Measurements from ENCODE around the gene ADD1.

DNA sequence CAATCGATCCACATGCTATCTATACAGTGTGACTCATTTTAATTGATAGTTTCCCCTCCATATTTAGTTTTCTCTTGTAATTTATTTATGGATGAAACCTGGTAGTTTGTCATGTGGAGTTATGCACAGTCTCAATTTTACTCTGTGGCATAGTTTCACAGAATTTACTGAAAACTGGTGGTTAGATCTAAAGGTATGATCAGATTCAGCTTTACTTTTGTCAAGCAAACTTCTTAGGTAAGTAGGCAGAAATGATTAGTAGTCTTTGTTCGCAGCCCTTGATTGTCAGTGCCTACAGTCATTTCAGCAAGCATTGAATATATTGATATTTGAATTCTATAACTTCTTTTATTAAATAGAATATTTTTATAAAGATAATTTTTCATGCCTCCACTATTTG, 2.5 kb downstream of the ADD1 start:
- TF ChIP-seq, protein P1, sequence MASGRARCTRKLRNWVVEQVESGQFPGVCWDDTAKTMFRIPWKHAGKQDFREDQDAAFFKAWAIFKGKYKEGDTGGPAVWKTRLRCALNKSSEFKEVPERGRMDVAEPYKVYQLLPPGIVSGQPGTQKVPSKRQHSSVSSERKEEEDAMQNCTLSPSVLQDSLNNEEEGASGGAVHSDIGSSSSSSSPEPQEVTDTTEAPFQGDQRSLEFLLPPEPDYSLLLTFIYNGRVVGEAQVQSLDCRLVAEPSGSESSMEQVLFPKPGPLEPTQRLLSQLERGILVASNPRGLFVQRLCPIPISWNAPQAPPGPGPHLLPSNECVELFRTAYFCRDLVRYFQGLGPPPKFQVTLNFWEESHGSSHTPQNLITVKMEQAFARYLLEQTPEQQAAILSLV (CRISPR knock-in tag; IDR thresholded peaks at IDR 0.05; ENCODE audit: borderline replicate concordance), result no peak
- no peak for TF ChIP-seq ZNF503 (CRISPR knock-in tag; IDR thresholded peaks at IDR 0.05)
- no peak for TF ChIP-seq POGZ (CRISPR knock-in tag; IDR thresholded peaks at IDR 0.05)
- TF ChIP-seq POLR2AphosphoS5 (IDR thresholded peaks at IDR 0.05; ENCODE audit: low read depth, low read length), result no peak
- TF ChIP-seq, protein P2, sequence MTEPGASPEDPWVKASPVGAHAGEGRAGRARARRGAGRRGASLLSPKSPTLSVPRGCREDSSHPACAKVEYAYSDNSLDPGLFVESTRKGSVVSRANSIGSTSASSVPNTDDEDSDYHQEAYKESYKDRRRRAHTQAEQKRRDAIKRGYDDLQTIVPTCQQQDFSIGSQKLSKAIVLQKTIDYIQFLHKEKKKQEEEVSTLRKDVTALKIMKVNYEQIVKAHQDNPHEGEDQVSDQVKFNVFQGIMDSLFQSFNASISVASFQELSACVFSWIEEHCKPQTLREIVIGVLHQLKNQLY (CRISPR knock-in tag; IDR thresholded peaks at IDR 0.05), result no peak
- no peak for TF ChIP-seq ASH2L (IDR thresholded peaks at IDR 0.05; ENCODE audit: insufficient read length, low read depth, low read length)
- TF ChIP-seq ZNF335 (CRISPR knock-in tag; IDR thresholded peaks at IDR 0.05), result no peak
- no peak for TF ChIP-seq ZNF598 (CRISPR knock-in tag; IDR thresholded peaks at IDR 0.05; ENCODE audit: borderline replicate concordance)
- no peak for TF ChIP-seq FOSL2 (CRISPR knock-in tag; IDR thresholded peaks at IDR 0.05)
